SK-N-MC (cell line): ENCODE data around the gene MSANTD2.

Experiments
- EZH2 ChIP-seq: fragments of 200-600 bp; sonication (generic); IDR thresholded peaks from one replicate; pipeline ENCODE4 v1.6.1; 2017; ENCODE audit warnings: antibody characterized with exemption
- FOXP2 ChIP-seq: optimal IDR thresholded peaks from 2 replicates; pipeline ENCODE3; 2011; ENCODE audit warnings: mild to moderate bottlenecking, moderate library complexity; ENCODE audit not compliant: insufficient read depth; ENCODE audit errors: extremely low read length, control extremely low read depth
- POLR2AphosphoS5 ChIP-seq: IDR thresholded peaks from 2 replicates; pipeline ENCODE4 v1.6.1; 2012; ENCODE audit warnings: mild to moderate bottlenecking, low read depth, low read length, borderline replicate concordance

GRCh38 chr11:124839972-124840621 lies 39.9 kb upstream of the MSANTD2 start:
- no peak for TF ChIP-seq EZH2
- no peak for TF ChIP-seq POLR2AphosphoS5
- no peak for TF ChIP-seq FOXP2
